Activated CD4-positive, alpha-beta T cell treated with anti-CD3 and anti-CD28 coated beads, Interleukin-2, amount 10 ng/mL, durations not matched to agents 24 days and 14 days (primary cell): ENCODE data around the gene WDR55. TPM values are rescaled to one million over a fixed set of nuclear protein-coding genes. Genes with fewer than 3 reads are reported as not detected.
"Not testable (repeated sequence)": the region's sequence is repeated elsewhere in the genome, so short reads cannot be mapped to it uniquely, and the experiment has no call there.

Experiments used
- DNase-seq: peaks from one replicate; pipeline ENCODE4 v3.0.0; 2022
- H3K27ac Mint-ChIP-seq: one replicate; pipeline ENCODE4 v1.8.0; 2022; ENCODE audit warnings: mild to moderate bottlenecking, mixed read lengths
- H3K27me3 Mint-ChIP-seq: one replicate; pipeline ENCODE4 v1.8.0; 2022; ENCODE audit warnings: mixed read lengths
- H3K36me3 Mint-ChIP-seq: one replicate; pipeline ENCODE4 v1.8.0; 2022; ENCODE audit warnings: low read depth, mild to moderate bottlenecking, mixed read lengths
- H3K4me1 Mint-ChIP-seq: one replicate; pipeline ENCODE4 v1.8.0; 2021; ENCODE audit warnings: mixed read lengths
- H3K4me3 Mint-ChIP-seq: one replicate; pipeline ENCODE4 v1.8.0; 2022; ENCODE audit warnings: mild to moderate bottlenecking, moderate library complexity, mixed read lengths
- H3K9me3 Mint-ChIP-seq: one replicate; pipeline ENCODE4 v1.8.0; 2021; ENCODE audit warnings: mixed read lengths
- intact Hi-C: fragments of 100-400 bp; cut with micrococcal nuclease; formaldehyde crosslinking; loops from one replicate; pipeline ENCODE4 v1.15.1; 2023
- total RNA-seq: library from RNA; stranded (reverse); gene quantifications from 2 replicates; pipeline ENCODE4 v1.2.3, GENCODE V29; 2022

WDR55 gene
- total RNA-seq, 1 donor from 2014 or later = 41.6 TPM

- intact Hi-C loops = loop anchor here (2.0 to 5.0 kb wide), 3 partner anchors 263 to 393 kb away; no protein-coding TSS in a partner anchor
- Mint-ChIP-seq H3K4me1 (peaks cover 38% of the 10 kb centered on the region), H3K27ac (peak overlapping the region; percentile 17), H3K27me3 (peaks cover 16% of the 10 kb centered on the region), H3K36me3 (peaks cover 3% of the 10 kb centered on the region), H3K9me3 (no peaks in the 10 kb centered on the region), H3K4me3 (no peak overlapping the region)
- DNase-seq = no peak
These were observed 29.1 kb upstream of the WDR55 start for GRCh38 chr5:140635291-140636257.

GRCh38 chr5:140637371-140638100, 27.2 kb upstream of the WDR55 start:
- Mint-ChIP-seq H3K27ac (no peak overlapping the region), H3K4me1 (peaks cover 43% of the 10 kb centered on the region)

GRCh38 chr5:140638898-140639147, 25.9 kb upstream of the WDR55 start:
- not testable (repeated sequence) for H3K27me3 Mint-ChIP-seq, DNase-seq, H3K9me3 Mint-ChIP-seq
- Mint-ChIP-seq H3K27ac (peak overlapping the region; percentile 90), H3K4me3 (peak overlapping the region; percentile 86), H3K4me1 (peaks cover 38% of the 10 kb centered on the region), H3K36me3 (peaks cover 23% of the 10 kb centered on the region)
- intact Hi-C loops = loop anchor here (1.0 to 5.0 kb wide), 6 partner anchors 8 to 397 kb away; partner anchors contain the start of genes ANKHD1, APBB3, HARS1 and HARS2

More at GRCh38 chr5:140637371-140638100, 27.2 kb upstream of the WDR55 start:
- peaks cover 3% of the 10 kb centered on the region for H3K27me3 Mint-ChIP-seq
- H3K36me3 Mint-ChIP-seq = peaks cover 16% of the 10 kb centered on the region
- DNase-seq = no peak
- intact Hi-C loops = loop anchor here (2.0 to 5.0 kb wide), 3 partner anchors 53 to 395 kb away; partner anchors contain the start of genes ANKHD1, HARS1 and HARS2
- H3K4me3 Mint-ChIP-seq = no peak overlapping the region
- no peaks in the 10 kb centered on the region for H3K9me3 Mint-ChIP-seq

DNA sequence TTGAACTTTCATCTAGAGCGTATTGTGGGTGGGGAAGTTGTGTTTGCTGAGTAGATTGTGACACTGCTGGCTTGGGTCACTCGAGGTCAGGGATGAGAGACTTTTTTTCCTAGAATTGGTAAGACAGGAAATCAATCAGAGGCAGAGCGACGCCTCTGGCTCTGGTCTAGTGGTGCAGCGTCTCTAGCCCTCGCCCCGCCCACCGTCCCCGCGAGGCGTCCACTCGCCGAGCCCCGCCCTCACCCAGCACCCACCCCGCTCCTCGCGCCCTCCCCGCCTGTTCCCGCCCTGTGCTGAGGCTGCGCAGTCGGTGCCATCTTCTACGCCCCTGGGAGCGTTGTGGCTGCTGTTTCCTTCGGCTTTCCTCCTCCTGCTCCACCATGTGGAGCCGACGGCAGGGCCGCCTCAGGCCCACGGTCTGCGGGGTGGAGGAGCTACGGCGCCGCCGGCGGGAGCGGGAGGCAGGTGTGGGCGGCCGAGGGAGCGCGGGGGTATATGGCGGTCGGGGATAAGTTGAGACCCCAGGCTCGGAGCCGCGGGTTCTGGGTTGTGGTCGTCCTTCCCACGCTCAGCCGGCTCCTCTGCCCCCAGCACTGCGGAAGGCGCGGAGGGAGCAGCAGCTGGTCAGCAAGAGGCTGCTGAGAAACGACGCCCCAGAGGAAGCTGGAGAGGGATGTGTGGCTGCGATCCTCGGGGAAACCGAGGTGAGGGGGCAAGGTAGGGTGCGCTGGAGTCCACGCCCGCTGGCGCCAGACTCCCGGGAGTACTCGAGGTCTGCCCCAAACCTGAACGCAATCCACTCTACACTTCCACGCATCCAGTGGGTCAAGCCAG, 25.3 kb upstream of the WDR55 start, which contains the start of gene TMCO6:
Gene TMCO6 (plus strand): TSS at position 304 of the 834 bp plus-strand sequence. CDS start 77 bp downstream, at position 381.
- intact Hi-C loops = loop anchor here (1.0 to 5.0 kb wide), 6 partner anchors 8 to 397 kb away; partner anchors contain the start of genes ANKHD1, APBB3, HARS1 and HARS2
- peaks cover 37% of the 10 kb centered on the region for H3K4me1 Mint-ChIP-seq
- peaks cover 28% of the 10 kb centered on the region for H3K36me3 Mint-ChIP-seq
- H3K27me3 Mint-ChIP-seq = no peaks in the 10 kb centered on the region
- peak within 1 kb of the TSS; percentile 90 for H3K27ac Mint-ChIP-seq
- H3K4me3 Mint-ChIP-seq = peak within 1 kb of the TSS; percentile 86
- peak; percentile 98 for DNase-seq
- no peaks in the 10 kb centered on the region for H3K9me3 Mint-ChIP-seq

DNA sequence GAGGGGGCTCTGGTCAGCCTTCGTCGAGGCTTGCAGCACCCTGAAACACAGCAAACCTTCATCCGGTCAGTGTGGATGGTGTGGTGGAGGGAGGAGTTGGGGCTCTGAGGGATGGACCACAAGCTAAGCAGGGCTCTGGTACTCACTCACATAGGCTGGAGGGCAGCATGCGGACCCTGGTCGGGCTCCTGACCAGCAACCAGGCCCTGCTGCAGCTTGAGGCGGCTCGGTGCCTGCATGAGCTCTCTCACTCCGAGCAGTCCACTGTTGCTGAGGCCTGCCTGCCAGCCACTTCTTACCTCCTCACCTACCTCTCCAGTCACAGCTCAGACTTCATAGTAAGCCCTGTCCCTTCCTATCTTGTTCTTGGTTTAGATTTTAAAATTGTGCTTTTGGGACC, 23.0 kb upstream of the WDR55 start:
- H3K36me3 Mint-ChIP-seq = peaks cover 44% of the 10 kb centered on the region
- intact Hi-C loops = no loop called here
- H3K4me3 Mint-ChIP-seq = no peak overlapping the region
- DNase-seq = no peak
- no peak overlapping the region for H3K27ac Mint-ChIP-seq
- H3K4me1 Mint-ChIP-seq = peaks cover 43% of the 10 kb centered on the region
- no peaks in the 10 kb centered on the region for H3K27me3 Mint-ChIP-seq
- H3K9me3 Mint-ChIP-seq = no peaks in the 10 kb centered on the region

- H3K9me3 Mint-ChIP-seq = no peaks in the 10 kb centered on the region
- no peak for DNase-seq
- H3K27ac Mint-ChIP-seq = no peak overlapping the region
- H3K4me3 Mint-ChIP-seq = no peak overlapping the region
- peaks cover 48% of the 10 kb centered on the region for H3K36me3 Mint-ChIP-seq
- peaks cover 43% of the 10 kb centered on the region for H3K4me1 Mint-ChIP-seq
- intact Hi-C loops = no loop called here
- no peaks in the 10 kb centered on the region for H3K27me3 Mint-ChIP-seq
These were observed 22.0 kb upstream of the WDR55 start for GRCh38 chr5:140642718-140643117.

GRCh38 chr5:140647042-140647419, 17.7 kb upstream of the WDR55 start:
- intact Hi-C loops = loop anchor here (1.0 to 2.0 kb wide), 6 partner anchors 8 to 284 kb away; partner anchors contain the start of genes APBB3, HARS1, HARS2 and SLC35A4
- Mint-ChIP-seq H3K36me3 (peaks cover 61% of the 10 kb centered on the region), H3K4me3 (peak overlapping the region; percentile 94), H3K4me1 (peaks cover 27% of the 10 kb centered on the region), H3K27ac (peak overlapping the region; percentile 98), H3K27me3 (no peaks in the 10 kb centered on the region), H3K9me3 (no peaks in the 10 kb centered on the region)
- DNase-seq = no peak

GRCh38 chr5:140658870-140659269, 5.8 kb upstream of the WDR55 start:
- H3K9me3 Mint-ChIP-seq = no peaks in the 10 kb centered on the region
- H3K27ac Mint-ChIP-seq = no peak overlapping the region
- H3K4me3 Mint-ChIP-seq = no peak overlapping the region
- no peaks in the 10 kb centered on the region for H3K4me1 Mint-ChIP-seq
- DNase-seq = no peak
- H3K36me3 Mint-ChIP-seq = peaks cover 71% of the 10 kb centered on the region
- no peaks in the 10 kb centered on the region for H3K27me3 Mint-ChIP-seq
- intact Hi-C loops = no loop called here

- intact Hi-C loops, H3K4me1 Mint-ChIP-seq, H3K27me3 Mint-ChIP-seq, DNase-seq, H3K9me3 Mint-ChIP-seq, H3K4me3 Mint-ChIP-seq, H3K27ac Mint-ChIP-seq: not testable (repeated sequence)
- H3K36me3 Mint-ChIP-seq = peaks cover 63% of the 10 kb centered on the region
These were observed 4.3 kb upstream of the WDR55 start for GRCh38 chr5:140660371-140660770.

DNA sequence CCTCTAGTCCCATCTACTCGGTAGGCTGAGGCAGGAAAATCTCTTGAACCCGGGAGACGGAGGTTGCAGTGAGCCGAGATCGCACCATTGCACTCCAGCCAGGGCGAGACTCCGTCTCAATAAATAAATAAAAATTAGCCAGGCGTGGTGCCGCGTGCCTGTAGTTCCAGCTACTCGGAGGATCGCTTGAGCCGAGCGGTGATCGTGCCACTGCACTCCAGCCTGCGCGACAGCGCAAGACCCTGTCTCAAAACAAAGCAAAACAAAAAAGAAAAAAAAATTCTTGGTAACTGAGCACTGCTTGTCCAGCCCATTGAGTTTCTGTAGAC, 710 bp upstream of the WDR55 start:
- peak overlapping the region; percentile 100 for H3K4me3 Mint-ChIP-seq
- peak overlapping the region; percentile 98 for H3K27ac Mint-ChIP-seq
- H3K36me3 Mint-ChIP-seq = peaks cover 70% of the 10 kb centered on the region
- H3K9me3 Mint-ChIP-seq = no peaks in the 10 kb centered on the region
- peaks cover 26% of the 10 kb centered on the region for H3K4me1 Mint-ChIP-seq
- intact Hi-C loops = loop anchor here (1.0 kb wide), 5 partner anchors 17 to 100 kb away; partner anchors contain the start of genes APBB3, HARS1, HARS2 and IK
- DNase-seq = no peak
- H3K27me3 Mint-ChIP-seq = no peaks in the 10 kb centered on the region

DNA sequence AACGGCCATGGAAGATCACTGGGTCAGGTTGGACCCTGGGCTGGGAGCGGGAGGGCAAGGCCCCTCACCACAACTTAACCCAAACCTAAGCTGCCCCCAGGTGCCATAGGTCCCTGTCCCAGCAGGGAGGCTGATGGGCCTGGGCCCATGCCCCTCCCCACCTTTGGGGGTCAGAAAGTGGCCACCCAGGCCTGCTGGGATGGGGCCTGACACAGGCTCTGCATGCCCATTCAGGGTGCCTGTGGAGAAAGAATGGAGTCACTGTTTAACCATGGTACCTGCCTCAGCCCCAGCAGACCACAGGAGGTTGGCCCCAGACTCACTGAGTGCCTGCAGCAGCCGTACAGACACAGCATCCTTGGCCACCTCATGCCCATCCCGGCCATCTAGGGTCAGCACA, 6.3 kb downstream of the WDR55 start:
- H3K9me3 Mint-ChIP-seq, intact Hi-C loops, H3K4me3 Mint-ChIP-seq, DNase-seq, H3K27ac Mint-ChIP-seq, H3K27me3 Mint-ChIP-seq: not testable (repeated sequence)
- Mint-ChIP-seq H3K4me1 (peaks cover 20% of the 10 kb centered on the region), H3K36me3 (peaks cover 73% of the 10 kb centered on the region)

DNA sequence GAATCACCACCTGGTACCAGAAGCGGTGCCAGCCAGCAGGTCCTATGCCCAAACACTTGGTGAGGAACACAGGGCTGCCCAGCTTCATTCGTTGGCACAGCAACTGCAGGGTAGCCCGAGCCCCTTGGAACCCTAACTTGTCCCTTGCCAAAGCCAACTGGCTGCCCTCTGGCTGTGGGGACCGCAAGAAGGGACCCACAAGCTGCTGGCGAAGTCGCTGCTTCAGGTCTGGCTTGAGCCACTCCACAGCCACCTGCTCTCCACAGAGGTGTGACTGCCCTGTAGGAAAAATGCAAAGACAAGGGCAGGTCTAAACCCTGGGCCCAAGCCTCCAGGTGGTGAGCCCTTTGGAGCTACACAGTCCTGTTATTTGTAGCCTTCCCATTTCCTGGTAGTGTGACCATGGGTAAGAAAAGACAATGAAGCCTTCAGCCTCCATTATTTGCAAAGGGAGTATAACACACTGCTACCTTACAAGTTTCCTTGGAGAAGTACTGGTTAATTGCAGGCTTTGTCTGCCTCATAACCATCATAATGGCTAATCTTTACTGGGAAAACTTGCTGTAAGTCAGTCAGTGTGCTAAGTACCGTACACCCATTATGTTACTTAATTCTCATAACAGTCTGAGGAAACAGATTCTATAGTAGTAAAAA, 6.9 kb downstream of the WDR55 start:
- H3K4me3 Mint-ChIP-seq = no peak overlapping the region
- H3K4me1 Mint-ChIP-seq = peaks cover 16% of the 10 kb centered on the region
- H3K9me3 Mint-ChIP-seq = no peaks in the 10 kb centered on the region

More for the DNA sequence above, 6.9 kb downstream of the WDR55 start:
- Mint-ChIP-seq H3K36me3 (peaks cover 75% of the 10 kb centered on the region), H3K27me3 (no peaks in the 10 kb centered on the region), H3K27ac (no peak overlapping the region)
- intact Hi-C loops = no loop called here
- no peak for DNase-seq
